ENCODE results near the gene CTSF.

DNA sequence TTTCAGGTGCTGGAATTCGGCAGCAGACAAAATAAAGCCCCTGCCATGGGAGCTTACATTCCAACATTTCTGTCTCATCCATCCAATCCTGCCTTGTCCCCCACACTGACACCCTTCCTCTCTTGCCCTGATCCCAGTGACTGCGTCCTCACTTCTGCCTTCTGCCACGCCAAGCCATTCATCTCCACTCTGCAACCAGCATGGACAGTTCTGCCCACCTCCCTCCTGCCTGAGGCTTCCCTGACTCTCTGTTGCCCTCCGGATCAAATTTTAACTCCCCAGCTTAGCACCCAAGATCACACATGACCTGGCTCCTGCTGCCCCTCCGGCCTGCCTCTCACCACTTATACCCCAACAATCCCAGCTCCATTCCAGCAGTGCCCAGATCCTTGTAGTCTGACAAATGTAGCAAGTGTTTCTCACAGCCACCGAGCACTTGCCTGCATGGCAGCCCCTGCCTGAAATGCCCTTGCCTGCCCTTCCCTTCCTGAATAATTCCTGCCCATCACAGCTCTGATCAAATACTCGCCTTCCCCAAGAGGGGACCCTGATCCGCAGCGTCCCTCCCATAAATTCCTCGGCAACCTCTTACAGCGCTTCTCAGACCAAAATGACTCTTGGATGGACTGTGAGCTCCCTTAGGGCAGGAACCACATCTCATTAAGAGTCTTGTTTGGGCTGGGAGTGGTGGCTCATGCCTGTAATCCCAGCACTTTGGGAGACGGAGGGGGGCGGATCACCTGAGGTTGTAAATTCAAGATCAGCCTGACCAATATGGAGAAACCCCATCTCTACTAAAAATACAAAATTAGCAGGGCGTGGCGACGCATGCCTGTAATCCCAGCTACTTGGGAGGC is 19.4 kb downstream of the CTSF start:
- TF ChIP-seq CTCF (IDR thresholded peaks at IDR 0.05 in 4 of 5, conservative IDR thresholded peaks at IDR 0.05 in 1 of 5) (no peak), POLR2A (IDR thresholded peaks at IDR 0.05) (no peak)

Measured in gastrocnemius medialis (tissue), 4 donors.